Esophagus muscularis mucosa (tissue), 3 donors: Measurements from ENCODE around the gene NUP62.

ENCODE experiments used
- POLR2A ChIP-seq: fragments of 450-650 bp; IDR thresholded peaks from one replicate; pipeline ENCODE4 v1.6.1; 2017; ENCODE audit warnings: antibody characterized with exemption, moderate library complexity, mild to moderate bottlenecking, low read depth
- POLR2AphosphoS5 ChIP-seq, 2 donors: sonication (generic); formaldehyde crosslinking; IDR thresholded peaks; one replicate each; pipeline ENCODE4 v1.6.1; 2017; ENCODE audit warnings: antibody characterized with exemption in 2 of 2
- TF ChIP-seq, protein P1 (sequence below), 3 experiments: fragments of 200-600 bp in 2 of 3; fragments of 450-650 bp in 1 of 3; sonication (generic) in 2 of 3; IDR thresholded peaks; one replicate each; pipeline ENCODE4 v1.5.1; 2017 to 2019; ENCODE audit warnings: antibody characterized with exemption in 3 of 3, mild to moderate bottlenecking in 2 of 3, moderate library complexity in 1 of 3

DNA sequence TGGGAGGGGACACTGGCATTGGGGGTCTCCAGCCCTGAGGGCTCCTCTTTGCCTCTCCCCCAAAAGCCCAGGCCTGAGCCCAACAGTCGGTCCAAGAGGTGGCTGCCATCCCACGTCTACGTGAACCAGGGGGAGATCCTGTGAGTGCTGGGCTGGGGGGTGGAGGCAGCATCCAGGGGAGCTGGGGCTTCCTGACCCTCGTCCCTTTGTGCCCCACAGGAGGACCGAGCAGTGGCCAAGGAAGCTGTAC lies 71.5 kb downstream of the NUP62 start:
- TF ChIP-seq, protein P1, sequence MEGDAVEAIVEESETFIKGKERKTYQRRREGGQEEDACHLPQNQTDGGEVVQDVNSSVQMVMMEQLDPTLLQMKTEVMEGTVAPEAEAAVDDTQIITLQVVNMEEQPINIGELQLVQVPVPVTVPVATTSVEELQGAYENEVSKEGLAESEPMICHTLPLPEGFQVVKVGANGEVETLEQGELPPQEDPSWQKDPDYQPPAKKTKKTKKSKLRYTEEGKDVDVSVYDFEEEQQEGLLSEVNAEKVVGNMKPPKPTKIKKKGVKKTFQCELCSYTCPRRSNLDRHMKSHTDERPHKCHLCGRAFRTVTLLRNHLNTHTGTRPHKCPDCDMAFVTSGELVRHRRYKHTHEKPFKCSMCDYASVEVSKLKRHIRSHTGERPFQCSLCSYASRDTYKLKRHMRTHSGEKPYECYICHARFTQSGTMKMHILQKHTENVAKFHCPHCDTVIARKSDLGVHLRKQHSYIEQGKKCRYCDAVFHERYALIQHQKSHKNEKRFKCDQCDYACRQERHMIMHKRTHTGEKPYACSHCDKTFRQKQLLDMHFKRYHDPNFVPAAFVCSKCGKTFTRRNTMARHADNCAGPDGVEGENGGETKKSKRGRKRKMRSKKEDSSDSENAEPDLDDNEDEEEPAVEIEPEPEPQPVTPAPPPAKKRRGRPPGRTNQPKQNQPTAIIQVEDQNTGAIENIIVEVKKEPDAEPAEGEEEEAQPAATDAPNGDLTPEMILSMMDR (IDR thresholded peaks at IDR 0.05): no peak
- TF ChIP-seq POLR2A (no peak), POLR2AphosphoS5 (IDR thresholded peaks at IDR 0.05) (no peak)
